Activated CD8-positive, alpha-beta memory T cell treated with anti-CD3 and anti-CD28 coated beads, Interleukin-2, amount 50 U/mL, for 24 hours (primary cell): ENCODE measurements around the gene LFNG.
"Not testable (repeated sequence)": the region's sequence is repeated elsewhere in the genome, so short reads cannot be mapped to it uniquely, and the experiment has no call there.

ENCODE experiments used
- DNase-seq: peaks from one replicate; pipeline ENCODE4 v3.0.0-alpha.2; 2020; ENCODE audit errors: extremely low read depth

LFNG gene

DNA sequence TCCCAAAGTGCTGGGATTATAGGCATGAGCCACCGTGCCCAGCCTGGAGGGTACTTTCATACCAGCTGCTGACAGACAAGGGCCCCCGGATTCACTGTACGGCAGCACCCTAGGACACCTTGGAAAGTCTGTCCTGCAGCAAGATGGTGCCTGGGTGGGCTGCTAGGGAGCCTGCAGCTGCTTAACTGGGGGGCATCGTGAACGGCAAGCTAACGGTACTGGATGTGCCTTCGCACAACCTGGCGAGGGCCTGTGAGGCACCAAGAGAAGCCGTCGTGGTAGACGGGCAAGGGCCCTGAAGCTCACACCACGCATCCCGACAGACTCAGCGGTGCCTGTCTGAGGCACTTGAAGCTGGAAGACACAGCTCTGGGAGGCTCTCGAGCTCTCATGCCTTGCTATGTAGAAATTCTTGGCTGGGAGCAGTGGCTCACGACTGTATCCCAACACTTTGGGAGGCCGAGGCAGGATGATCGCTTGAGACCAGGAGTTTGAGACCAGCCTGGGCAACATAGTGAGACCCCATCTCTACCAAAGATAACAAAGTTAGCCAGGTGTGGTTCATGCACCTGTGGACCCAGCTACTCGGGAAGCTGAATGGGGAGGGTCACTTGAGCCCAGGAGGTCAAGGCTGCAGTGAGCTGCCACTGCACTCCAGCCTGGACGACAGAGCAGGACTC, 26.3 kb downstream of the LFNG start:
- DNase-seq: no peak

DNA sequence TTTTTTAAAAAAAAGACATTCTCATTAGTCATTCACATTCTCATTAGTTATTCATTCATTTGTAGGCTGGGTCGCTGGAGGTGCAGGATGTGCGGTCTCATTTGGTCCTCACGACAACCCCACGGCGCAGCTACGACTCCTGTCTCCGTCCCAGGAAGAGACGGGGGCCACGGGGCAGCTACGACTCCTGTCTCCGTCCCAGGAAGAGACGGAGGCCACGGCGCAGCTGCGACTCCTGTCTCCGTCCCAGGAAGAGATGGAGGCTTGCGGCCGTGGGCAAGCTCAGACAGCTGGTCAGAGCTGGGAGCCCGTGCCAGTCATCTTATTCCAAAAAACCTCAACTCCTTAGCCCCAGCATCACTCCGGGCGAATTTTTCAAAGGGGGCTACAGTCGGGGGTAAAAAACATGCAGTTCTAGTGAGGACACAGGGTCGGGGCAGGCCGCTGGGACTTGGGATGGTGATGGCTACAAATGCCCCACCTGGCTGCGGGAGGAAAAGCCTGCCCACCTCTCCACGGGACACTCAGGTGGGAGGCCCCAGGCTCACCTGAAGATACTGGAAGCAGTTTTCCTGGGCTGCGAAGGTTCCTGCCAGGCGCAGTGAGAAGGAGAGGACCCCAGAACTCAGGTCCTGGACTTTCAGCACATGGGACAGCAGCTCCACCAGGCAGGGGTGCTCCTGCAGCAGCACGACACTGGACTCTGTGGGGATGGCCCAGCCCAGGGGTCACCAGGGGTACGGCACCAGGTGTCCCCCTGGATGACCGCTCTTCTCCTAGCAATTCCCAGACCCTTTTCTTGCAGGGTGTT, 27.4 kb downstream of the LFNG start:
- no peak for DNase-seq

DNA sequence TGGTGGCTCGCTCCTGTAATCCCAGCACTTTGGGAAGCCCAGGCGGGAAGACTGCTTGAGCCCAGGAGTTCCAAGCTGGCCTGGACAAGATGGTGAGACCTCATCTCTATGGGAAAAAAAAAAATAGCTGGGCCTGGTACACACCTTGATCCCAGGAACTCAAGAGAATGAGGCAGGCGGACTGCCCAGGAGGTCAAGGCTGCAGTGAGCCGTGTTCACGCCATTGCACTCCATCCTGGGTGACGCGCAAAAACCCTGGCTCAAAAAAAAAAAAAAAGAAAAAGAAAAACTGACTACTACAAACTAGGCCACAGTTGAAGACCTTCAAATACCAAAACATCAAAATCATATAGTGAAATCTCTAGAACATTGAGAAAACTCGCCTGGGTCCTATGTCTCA, 31.8 kb downstream of the LFNG start:
- no peak for DNase-seq

DNA sequence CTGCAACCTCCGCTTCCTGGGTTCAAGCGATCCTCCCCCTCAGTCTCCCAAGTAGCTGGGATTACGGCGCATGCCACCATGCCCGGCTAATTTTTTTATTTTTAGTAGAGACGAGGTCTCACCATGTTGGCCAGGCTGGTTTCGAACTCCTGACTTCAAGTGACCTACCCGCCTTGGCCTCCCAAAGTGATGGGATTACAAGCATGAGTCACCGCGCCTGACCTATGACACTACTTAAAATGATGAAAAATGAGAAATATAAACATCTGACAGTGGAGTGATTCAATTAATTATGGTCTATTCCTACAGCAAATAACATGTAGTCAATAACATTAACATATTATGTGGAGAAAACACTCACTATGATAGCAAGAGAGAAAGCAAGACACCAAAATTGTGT, 33.5 kb downstream of the LFNG start:
- no peak for DNase-seq

DNA sequence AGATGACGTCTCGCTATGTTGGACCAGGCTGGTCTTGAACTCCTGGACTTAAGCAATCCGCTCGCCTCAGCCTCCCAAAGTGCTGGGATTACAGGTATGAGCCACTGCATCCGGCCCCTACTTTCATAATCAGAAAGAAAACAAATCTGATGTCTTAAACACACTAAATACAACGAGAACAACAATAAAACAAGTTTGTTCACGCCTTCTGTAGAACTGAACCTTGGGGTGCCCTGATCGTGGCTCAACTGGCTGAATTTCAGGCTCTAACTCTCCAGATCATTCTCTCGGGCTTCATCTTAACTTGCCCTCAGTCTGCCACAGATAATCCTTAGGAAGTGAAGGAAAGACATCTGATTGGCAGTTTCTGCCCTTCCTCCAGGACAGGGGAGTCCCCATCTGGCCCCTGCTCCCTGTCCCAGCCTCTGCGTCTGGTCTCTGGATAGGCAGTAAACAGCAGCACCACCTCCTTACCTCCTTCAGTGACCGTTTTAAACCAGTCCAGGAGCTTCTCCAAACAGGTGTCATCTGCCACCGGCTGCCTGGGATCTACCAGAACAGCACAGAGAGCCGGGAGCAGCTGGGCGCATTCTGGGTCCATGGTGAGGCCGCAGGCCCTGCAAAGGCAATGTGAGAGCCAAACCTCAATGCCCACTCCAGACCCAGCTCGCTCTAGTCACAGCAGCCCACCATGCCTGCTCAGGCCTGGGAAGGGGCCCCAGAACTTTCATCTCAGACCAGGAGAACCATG, 34.4 kb downstream of the LFNG start:
- no peak for DNase-seq

DNA sequence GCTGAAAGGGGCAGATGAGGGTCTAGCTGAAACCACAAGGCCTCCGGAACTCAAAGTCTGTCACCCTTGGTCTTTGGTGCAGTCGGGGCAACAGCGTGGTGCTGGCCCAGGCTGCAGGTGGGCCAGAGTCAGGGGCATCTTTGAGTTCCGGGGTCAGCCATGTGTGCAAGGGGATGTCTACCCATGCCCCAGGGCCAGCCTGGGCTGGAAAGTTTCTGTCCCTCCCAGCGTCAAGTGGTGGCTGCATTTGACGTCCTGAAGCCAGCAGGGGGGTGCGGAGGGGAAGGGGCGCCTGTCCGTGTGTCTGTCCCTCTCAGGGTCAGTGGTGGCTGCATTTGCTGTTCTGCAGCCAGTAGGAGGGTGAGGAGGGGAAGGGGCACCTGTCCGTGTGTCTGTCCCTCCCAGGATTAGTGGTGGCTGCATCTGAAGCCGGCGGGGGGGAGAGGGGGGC, 35.1 kb downstream of the LFNG start:
- no peak for DNase-seq

DNA sequence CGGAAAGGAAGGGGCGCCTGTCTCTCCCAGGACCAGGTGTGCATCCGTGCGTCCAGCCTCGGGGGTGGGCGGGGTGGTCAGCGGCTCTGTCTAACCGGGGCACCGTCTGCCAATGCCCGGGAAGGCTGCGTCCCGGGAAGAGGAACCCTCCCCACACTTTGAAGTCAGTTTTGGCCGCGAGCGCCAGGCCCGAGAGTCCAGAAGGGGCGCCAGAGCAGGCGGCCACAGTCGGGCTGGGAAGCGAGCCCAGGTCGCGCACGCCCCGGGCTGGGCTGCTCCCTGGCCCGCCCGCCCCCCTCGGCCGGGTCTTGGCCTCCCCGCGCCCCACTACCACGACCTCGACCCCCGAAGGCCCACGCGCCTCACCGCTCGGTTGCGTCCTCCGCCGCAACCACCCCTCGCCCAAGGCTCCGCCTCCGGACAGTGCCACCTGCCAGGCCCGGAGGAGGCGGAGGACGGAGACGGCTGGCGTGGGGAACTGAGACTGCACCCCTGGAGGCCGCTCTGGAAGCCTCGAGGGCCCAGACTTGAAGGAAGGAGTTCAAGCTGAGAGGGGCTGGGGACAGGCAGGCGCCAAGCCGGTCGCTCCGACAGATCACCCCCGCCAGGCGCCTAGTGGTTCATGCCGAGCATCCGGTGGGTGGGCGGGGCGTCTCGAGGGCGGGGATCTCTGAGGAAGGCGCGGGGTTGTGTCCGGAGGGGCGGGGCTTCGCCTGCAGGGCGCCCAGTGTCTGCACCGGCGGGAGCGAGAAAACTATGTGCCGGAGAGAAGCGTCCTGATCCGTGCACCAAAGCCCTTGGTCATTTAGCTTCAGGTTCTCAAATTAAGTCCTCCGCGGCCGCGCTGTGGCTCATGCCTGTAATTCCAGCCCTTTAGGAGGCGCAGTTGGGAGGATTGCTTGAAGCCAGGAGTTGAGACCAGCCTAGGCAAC, 35.8 kb downstream of the LFNG start, which contains the start of gene BRAT1:
TSS of gene BRAT1 (minus strand) at position 404 of the 932 bp plus-strand sequence. CDS start 1,093 bp downstream, outside the sequence.
- DNase-seq: peak; percentile 87

DNA sequence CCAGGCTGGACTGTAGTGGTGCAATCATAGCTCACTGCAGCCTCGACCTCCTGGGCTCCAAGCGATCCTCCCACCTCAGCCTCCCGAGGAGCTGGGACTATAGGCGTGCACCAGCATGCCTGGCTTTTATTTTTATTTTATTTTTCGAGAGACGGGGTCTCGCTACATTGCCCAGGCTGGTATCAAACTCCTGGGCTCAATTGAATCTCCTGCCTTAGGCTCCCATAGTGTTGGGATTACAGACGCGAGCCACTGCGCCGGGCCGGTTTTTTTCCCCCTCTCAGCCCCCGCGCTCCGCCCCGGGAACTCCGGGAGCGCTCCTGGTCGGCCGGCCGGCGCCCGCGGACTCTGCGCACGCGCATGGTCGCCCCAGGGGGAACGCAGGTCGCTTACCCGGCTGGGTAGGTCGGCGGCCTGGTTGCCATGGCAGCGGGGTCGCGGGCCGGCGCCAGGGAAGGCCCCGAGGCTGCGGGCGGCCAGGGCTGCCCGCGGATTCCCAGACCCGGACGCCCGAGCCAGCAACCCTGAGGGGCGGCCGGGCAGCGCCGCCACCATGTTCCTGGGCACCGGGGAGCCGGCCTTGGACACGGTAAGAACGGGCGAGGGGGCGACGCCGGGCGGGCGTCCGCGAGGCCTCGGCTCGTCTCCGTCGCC, 39.2 kb downstream of the LFNG start, which contains the start of gene IQCE:
TSS of gene IQCE (plus strand) at position 351 of the 654 bp plus-strand sequence. CDS start at position 554, 203 bp downstream.
- peak; percentile 75 for DNase-seq

DNA sequence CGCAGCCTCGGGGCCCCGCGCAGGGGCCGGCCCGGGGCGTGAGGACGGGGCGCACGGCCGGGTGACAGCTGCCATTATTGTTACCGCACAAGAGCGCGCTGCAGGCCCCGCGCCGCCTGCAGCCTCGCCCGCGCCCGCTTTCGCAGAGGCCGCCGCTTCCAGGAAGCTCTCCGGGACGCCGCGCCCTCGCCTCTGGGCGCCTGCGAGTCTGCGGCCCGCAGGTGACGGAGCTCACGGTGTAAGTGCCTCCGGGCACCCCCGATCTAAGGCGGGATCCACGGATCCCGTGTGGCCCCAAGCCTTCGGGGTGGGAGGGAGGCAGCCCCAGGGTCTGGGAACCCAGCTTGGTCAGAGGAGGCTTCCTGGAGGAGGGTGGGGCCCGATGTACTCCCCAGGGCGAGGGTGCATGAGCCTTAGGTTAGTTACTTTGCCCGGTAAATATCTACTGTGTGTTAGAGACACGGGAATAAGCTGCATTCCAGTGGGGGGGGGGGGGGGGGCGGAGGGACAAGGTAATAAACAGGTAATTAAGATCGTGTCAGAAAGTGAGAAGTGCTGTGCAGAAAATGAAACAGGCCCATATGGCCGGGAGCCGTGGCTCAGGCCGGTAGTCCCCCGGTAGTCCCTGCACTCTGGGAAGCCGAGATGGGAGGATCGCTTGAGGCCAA, 39.8 kb downstream of the LFNG start:
- DNase-seq: no peak

DNA sequence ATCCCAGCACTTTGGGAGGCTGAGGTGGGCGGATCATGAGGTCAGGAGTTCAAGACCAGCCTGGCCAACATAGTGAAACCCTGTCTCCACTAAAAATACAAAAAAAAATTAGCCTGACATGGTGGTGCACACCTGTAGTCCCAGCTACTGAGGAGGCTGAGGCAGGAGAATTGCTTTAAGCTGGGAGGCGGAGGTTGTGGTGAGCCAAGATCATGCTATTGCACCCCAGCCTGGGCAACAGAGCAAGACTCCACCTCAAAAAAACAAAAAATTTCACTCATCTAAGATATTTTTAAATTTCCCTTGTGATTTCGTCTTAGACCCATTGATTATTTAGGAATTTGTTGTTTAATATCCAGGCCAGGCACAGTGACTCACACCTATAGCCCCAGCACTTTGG, 44.4 kb downstream of the LFNG start:
- DNase-seq: not testable (repeated sequence)

DNA sequence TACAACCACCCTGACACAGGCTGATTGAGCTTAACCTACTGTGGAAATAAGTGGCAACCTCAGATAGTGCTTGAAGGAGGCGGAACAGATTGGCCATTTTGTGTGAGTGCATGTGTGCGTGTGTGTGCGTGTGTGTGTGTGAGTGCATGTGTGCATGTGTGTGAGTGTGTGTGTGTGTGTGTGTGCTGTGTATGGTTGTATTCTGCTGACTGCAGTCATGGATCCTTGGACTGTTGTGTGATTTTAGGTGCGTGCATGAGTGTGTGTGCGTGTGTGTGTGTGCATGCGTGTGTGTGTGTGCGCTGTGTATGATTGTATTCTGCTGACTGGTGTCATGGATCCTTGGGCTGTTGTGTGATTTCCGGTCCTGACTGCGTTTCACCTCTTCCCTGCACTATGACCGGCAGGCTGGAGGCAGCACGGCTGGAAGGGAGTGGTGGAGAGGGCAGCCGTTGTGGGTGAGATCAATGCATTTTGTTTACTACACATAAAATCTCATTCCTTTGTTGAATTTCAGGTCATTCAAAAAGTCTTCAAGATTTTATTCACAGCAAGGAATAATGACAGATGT, 45.5 kb downstream of the LFNG start:
- DNase-seq: no peak

DNA sequence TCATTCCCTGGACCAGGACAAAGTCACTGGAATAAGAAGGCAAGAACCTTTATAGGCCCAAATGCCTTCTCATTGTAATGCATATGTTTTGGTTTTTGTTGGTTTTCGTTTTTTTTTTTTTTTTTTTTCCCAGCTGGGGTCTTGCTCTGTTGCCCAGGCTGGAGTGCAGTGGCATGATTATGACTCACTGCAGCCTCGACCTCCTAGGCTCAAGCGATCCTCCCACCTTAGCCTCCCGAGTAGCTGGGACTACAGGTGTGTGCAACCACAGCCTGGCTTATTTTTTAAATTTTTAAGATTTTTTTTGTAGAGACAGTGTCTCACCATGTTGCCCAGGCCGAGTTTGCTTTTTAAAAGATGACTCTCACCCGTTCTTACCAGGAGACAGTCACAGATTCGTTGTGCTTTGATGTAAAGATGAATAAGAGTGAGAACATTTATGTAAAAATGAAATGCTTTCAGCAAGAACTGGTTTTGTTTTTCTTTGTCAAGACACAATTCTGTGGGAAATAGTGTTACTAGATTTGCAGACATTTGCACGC, 46.8 kb downstream of the LFNG start:
- no peak for DNase-seq

DNA sequence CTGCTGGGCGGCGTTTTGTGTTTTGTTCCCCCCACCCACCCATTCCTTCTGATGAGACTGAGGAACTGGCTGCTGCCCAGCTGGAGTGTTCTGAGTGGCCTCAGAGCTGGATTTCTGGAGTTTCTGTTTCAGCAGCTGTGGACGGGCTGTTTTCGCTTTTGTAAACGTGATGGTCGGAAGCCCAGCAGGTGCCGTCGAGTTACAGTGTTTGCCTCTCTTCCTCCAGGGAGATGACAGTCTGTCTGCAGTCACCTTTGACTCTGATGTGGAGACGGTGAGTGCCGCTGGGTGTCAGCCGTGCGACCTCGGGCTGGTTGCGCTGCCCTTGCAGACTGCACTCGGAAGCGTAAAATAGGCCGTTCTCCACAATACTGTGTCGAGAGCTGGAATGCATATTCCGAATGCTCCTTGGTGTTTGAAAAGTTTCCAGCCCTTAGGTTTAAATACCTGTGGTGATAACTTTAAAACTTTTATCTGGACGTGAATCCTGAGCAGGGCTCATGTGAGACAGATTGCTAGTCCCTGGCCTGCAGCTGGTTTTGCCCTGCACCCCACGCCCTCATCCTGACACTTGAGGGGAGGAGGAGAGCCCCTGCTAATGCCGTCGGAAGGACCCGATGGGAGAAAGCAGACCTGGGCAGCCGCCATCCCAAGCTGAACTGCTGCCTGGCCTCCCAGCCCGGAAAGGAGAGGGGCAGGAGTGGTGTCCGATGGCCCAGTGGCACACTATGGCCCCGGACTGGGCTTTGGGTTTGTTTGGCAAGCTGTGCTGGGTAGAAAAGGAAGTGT, 47.5 kb downstream of the LFNG start:
- DNase-seq: no peak

DNA sequence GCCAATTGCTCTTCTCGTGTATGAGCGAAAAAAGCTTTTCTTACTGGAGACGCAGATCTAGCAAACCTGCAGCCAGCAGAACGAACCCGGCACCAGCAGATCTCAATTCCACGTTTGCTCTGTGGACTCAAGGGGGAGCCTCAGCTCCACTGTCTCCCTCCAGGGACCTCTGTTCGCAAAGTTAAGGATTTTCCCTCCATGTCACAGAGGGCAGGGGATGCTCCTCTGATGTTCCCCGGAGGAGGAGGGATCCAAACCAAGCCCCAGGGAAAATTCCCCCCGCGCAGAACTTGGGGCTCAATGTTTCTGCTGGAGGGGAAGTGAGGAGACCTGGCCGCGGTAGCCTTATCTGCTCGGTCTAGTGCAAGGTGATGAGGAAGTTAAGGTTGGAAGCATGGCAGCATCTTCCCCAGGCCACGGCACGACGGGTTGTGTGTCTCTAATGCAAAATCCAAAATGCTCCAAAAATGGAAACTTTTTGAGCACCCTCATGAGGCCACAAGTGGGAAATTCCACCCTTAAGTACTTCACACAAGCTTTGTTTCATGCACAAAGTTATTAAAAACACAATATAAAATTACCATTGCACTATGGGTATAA, 48.2 kb downstream of the LFNG start:
- no peak for DNase-seq

DNA sequence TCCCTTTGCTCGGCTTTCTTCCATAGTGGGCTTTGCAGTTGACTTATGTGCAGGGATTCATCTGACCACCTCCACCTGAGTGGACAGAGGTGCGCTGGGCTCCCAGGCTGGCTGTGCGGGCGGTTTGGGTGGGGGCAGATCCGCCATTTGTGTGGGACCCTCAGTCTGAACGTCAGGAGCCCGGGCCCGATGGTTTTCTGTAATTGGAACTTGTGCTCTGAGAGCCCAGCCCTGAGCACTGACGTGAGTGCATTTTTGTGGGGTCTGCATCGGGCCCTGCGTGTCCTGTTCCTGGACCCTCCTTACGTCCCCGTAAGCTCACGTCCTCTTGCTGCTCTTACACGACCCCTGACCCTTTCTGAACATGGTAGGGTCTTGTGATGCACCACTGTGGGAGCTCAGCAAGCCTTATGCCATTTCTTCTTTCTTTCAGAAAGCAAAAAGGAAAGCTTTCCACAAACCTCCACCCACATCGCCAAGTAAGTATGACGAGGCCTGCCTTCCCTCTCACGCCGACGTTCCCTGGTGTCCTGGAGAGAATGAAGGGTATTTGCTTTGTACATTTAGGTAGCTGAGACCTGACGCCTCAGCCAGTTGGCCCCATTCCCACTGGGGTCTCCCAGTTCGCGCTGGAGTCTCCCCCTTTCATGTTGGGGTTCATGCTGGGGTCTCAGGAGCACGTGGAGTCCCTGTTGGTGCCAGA, 49.1 kb downstream of the LFNG start:
- DNase-seq: no peak

DNA sequence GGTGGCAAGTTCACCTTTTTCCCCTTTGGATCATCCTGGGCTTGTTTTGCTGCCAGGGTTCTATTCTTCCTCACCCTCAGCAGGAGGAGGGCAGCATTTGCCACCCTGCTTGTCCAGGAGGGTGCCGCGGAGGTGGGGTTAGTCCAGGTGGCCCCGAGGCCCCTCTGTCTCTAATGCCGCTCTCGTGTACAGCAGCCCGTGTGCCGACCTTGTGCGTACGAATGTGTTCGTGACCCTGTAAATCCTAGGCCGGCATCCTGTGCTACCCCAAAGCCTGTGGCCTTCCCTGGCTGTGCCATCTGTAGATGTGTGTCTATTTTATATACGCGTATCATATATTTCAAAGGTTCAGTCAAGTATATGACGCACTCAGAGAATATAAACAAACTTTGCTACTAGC, 49.8 kb downstream of the LFNG start:
- no peak for DNase-seq

DNA sequence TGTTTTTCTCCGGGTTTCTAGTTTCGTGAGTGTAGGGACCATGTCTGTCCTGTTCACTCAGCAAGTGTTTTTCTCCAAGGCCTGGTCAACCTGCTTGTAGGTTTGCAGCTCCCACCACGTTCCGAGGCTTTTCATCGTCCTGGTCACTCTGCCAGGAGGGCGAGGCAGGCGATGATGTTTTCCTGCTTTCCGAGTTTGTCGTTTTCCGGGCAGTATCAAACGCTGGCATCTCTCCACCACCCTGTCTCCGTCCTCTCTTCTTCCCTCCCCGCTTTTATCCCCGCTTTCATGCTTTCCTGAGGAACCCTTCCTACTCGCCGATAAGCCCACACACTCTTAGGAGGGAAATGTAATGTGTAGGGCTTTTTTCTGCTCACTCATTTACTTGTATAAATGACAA, 50.4 kb downstream of the LFNG start:
- DNase-seq: no peak

DNA sequence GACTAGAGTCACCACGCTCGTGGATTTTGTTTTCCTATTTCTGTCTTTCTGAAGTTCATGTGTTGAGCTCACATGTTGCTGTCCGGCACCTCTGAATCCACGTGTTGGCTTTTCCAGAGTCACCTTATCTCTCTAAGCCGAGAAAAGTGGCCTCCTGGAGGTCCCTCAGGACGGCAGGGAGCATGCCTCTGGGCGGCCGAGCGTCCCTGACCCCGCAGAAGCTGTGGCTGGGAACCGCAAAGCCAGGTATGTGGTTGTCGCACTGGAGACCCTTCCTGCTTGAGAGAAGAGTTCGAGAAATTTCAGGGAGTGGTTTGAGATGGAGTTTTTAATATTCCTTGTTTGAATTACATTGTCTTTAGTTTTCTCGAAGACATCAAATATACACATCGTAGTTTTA, 51.8 kb downstream of the LFNG start:
- no peak for DNase-seq
